DOHH2 (cell line): ENCODE measurements around the gene PITPNM1.

Source experiments
- EZH2phosphoT487 ChIP-seq: fragments of 200-600 bp; sonication (generic); IDR thresholded peaks from 2 replicates; pipeline ENCODE4 v1.6.1; 2017; ENCODE audit warnings: borderline replicate concordance, mild to moderate bottlenecking, antibody characterized with exemption, low read length, moderate library complexity, mixed read lengths
- TF ChIP-seq, protein P1 (sequence below): fragments of 200-600 bp; sonication (generic); IDR thresholded peaks from one replicate; pipeline ENCODE4 v1.5.1; 2014; ENCODE audit warnings: antibody characterized with exemption, mild to moderate bottlenecking, low read depth, low read length; ENCODE audit not compliant: poor library complexity, severe bottlenecking

DNA sequence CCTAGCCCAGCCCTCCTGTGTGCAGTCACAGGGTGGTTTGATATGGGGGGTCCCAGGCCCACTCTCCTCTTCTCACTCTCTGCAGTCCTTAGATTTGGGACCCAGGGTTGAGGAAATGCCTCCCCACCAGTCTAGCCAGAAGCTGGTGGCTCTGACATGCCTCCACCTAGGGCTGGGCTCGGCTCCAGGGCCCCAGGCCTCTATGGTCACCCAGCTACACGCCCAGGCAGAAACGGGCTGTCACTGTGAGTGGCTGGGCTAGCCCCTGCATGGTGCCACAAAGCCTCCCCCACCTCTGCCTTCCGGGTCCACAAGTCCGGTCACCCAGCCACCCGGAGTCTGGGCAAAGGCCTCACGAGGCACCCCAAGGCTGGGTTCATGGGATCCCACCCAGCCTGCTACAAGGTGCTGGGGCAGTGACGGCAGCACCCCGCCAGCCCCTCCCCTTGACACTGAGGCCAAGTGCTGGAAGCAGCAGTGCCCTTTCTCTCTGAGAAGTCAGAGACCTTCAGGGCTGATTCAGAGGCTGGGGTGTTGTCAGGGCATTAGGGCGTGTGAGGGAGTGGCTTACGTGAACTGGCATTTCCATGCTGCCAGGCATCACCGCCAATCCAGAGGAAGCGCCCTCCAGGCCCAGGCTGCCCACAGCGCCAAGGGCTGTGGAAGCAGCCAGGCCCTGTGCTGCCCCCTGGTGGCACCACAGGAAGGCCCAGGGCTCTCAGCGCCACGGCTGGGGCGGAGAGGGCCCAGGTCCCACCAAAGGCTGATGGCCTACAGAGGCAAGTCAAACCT lies 638 bp upstream of the PITPNM1 start:
- TF ChIP-seq, protein P1, sequence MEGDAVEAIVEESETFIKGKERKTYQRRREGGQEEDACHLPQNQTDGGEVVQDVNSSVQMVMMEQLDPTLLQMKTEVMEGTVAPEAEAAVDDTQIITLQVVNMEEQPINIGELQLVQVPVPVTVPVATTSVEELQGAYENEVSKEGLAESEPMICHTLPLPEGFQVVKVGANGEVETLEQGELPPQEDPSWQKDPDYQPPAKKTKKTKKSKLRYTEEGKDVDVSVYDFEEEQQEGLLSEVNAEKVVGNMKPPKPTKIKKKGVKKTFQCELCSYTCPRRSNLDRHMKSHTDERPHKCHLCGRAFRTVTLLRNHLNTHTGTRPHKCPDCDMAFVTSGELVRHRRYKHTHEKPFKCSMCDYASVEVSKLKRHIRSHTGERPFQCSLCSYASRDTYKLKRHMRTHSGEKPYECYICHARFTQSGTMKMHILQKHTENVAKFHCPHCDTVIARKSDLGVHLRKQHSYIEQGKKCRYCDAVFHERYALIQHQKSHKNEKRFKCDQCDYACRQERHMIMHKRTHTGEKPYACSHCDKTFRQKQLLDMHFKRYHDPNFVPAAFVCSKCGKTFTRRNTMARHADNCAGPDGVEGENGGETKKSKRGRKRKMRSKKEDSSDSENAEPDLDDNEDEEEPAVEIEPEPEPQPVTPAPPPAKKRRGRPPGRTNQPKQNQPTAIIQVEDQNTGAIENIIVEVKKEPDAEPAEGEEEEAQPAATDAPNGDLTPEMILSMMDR = peak; percentile 96
- no peak for TF ChIP-seq EZH2phosphoT487
